ENCODE measurements around the gene NOP16.
A peak's percentile ranks its signal among the peaks of the same experiment; 100 is the strongest.

The NOP16 gene

DNA sequence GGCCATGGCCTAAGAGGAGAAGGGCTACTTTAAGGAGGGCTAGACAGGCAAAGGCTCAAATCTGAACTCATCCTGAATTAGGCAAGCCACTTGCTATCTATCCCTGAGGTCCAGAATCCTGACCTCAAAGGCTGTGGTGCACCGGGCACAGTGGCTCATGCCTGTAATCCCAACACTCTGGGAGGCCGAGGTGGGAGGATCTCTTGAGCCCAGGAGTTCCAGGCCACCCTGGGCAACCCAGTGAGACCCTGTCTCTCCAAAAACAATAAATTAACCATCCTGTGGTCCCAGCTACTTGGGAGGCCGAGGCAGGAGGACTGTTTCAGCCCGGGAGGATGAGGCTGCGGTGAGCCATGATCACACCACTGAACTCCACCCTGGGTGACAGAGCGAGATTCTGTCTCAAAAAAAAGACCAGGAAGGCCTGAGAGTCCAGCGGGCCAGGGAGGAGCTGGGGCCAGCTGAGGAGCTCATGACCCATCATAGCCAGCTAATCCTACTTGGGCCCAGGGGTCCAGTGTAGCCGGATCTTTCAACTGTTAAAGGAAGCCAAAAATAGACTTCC is 4.0 kb downstream of the NOP16 start:
- no peak for DNase-seq

DNA sequence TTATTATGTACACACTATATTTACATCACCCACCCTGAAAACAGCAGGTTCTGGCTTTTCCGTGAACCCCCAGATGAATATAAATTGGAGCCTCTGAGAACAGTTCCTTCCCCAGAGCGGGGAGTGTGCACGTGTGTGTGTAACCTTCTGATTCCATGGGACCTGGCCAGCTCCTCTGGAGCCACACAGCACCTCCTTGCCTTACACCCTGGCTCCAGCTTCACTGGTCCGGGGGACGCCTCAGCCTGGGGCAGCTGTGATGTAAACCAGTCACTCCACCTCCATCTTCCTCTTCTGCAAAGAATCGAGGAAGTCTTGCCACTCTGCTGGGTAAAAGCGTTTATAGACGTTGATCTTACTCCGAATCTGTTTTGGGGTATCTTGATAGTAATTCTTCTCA is 4.4 kb downstream of the NOP16 start:
- DNase-seq: no peak

DNA sequence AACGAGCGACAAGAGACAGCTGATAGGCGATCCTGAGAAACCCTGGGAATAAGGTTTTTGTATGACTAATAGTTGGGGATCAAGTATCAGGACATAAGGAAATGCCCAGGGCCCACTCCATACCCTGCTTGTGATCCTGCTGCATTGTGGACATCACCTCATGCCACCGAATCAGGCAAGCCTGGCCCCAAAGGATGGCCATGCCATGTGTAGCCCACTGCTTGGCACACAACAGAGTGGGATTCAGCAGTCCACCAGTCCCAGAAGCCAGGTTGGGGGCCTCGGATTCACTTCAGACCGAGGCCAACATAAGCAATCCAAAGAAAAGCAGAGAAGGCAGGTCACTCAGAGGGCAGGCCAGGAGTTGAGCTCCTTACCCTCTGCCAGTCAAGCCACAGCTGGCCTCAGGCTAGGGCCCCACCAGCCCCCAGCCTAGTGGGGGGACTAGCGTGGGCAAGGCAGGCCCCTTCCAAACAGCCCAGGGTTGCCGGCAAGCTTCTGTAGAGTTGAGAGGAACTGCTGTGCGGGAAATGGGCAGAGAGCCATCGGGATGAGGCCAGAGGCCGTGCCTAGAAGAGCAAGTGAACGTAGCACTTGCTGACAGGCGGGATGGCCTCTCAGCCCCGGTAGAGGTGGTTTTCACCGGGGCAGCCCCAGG is 5.0 kb downstream of the NOP16 start:
- no peak for DNase-seq

DNA sequence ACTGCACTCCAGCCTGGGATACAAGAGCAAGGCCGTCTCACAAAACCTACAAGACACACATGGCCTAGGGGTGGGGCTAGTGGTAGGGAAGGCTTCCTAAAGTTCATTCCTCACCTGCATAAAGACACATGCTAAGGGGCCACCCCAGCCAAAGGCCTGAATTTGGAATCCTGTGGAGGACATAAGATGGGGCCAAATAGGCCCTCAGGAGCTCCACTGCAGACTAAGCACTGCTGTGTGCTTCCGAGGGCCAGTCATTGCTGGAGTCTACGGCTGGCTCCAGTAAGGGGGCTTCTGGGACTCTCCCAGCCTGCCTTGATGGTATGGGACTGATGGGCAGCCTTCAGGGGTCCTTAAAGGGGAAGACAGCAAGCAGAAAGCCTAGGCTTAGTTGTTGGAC is 5.7 kb downstream of the NOP16 start:
- no peak for DNase-seq

DNA sequence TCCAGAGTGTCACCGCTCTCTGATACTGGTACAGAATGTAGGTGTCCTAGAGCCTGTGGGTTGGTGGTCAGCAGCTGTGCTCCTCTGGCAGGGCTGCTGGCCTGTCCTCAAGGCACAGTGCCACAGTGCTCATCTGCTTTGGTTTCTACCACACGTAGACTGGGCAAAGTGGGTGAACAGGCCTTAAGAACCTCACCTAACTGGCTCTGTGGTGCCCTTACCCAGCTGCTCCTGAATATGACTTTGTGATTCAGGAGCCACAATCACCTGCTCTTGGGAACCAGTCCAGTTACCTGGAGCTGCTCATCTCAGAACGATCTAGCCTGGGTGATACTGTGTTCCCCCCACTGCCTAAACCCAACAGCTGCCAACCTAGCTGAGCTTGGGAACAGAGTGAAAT is 6.4 kb downstream of the NOP16 start:
- no peak for DNase-seq

DNA sequence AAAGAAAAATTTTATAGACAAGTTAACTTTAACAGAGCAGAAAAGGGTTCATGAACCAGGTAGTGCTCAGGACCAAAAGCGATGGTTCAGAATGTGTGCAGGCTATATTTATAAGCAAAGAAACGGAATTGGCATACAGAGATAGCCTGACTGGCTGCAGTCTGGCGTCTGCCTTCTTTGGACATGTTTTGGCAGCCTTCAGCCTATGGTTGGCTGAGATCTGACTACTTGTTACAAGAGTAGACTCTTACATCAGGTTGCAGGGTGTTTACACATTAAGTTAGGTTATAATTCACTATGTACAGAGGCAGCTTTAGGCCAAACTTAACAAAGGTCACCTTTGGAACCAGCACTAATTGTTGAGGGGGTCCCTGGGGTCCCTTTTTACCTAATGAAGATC is 7.0 kb downstream of the NOP16 start:
- no peak for DNase-seq

DNA sequence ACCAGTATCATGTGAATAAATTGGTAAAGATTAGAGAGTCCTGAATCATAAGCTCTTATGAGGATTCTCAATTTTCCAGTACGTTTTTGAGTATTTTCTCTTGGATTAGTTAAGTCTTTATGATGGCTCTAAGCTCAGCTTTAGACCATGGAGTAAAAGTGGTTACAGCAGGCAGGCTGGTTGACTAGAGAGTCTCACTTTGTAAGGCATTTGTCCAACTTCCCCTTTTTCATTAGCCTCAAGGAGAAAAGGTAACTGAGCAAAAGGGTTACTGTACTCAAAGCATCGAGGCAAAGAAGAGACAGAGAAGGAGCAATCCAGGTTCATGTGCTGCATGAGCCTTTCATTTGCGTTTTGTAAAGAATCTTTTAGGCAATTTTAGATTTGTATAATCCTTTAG is 8.5 kb downstream of the NOP16 start:
- DNase-seq: no peak

DNA sequence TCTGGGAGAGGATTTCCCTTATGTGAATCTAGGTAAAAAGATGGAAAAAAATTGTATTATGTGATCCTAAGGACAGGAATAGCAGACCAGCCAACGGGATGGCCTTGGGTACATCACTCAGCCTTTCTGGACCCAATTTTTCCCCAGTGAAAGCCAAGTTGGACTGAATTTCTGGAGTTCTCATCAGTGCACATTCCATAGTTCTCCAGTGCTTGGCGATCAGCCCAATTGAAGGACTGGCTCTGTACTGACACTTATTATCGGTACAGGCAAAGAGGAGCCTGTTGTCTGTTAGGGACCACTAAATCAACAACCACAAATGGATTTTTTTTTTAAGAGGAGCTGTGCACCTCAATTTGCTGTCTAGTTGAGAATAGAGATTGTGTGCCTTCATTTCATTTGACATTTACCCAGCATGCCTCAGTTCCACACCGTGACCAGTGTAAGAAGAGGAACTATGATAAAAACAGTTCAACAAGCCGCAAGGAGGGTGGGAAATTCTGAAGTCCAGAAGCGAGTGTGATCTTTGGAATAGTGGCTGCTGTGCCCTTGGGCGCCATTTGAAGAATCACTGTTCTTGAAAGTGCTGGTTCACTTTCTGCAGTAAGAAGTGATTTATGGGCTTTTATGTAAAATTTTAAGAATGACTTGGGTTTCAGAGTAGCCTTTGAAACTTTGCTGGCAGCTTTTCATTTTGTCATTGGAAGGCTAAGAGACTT is 15.1 kb downstream of the NOP16 start:
- DNase-seq: no peak

DNA sequence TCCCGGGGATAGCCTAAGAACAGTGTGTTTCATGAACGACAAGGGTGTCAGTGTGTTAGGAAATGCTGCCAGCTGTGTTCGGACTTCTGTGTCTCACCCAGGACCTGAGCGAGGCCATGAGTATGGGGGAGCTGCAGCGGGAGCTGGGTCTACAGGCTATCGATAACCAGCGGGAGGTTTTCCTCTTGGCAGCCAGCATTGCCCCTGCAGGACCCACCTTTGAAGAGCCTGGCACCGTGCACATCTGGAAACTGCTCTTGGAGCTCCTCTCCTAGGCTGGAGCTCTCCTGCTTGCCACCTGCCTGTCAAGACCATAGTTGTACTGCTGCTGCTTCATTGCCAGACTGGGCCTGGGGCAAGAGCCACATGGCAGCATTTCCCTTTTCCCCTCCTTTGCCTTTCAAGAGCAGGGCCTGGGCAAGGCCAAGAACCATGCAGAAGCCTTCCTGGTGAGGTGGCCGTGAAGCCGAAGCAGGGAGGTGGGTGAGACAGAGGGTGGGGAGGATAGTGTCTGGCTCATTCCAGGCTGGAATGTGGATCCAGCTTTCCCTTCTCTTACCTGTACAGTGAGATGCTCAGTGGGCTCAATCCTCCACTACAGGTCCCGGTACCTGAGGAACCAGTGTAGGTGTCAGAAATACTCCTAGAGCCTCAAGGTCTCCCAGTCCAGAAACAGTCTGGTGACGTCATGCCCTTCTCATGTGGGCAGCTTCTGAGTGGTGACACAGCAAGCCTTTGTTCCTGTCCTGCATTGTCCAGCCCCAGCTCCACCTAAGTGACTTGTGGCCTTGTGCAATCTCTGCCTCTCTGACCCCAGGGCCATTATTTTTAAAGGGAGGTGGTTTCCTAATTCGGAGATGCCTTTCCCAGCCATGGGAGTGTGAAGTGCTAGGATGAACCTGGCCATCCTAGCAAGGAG is 16.5 kb downstream of the NOP16 start:
- no peak for DNase-seq

DNA sequence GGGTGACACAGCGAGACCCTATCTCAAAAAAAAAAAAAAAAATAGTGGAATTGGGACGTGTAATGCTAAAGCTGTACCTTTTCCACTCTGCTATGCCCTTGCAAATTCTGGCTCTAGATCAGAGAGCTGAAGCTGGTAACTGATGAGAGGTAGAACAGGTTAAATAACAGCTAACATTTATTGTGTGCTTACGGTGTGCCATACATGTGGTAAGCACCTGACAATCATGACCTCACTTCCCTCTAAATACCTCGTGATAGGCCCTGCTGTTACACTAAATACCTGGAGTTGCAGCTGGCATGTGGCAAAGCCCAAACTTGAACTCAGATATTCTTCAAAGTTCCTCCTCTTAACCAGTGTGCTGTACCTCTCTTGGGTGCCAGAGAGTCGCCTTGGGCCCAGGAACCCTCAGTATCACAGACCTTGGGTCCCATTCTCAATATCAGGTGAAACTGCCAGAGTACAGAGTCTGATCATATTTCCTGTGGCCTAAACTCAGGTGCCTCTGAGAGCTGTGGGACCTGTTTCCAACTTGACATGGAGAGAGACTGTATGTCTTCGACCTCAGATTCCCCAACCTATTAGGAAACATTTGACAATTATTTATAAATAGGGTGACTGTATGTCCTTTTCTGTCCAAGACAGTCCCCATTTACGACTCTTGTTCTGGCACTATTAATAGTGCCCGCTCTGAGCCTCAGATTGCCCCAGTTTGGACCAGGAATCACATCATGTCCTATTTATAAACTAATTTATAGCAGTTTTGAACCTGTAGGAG is 18.3 kb downstream of the NOP16 start:
- DNase-seq: no peak

DNA sequence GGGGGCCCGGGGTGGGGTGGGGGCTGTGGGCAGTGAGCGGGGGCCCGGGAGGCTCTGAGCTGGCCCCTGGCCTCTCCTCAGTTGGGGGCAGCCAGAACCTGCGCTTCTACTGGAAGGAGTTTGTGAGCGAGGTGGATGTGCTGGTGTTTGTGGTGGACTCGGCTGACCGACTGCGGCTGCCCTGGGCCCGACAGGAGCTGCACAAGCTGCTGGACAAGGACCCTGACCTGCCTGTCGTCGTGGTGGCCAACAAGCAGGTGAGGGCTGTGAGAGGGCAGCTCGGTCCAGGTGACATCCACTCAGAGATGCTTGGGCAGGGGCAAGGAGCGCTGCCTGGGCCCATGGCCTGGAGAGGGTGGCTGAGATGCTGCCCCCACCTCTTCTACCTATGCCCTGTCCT is 19.7 kb downstream of the NOP16 start:
- DNase-seq: no peak

DNA sequence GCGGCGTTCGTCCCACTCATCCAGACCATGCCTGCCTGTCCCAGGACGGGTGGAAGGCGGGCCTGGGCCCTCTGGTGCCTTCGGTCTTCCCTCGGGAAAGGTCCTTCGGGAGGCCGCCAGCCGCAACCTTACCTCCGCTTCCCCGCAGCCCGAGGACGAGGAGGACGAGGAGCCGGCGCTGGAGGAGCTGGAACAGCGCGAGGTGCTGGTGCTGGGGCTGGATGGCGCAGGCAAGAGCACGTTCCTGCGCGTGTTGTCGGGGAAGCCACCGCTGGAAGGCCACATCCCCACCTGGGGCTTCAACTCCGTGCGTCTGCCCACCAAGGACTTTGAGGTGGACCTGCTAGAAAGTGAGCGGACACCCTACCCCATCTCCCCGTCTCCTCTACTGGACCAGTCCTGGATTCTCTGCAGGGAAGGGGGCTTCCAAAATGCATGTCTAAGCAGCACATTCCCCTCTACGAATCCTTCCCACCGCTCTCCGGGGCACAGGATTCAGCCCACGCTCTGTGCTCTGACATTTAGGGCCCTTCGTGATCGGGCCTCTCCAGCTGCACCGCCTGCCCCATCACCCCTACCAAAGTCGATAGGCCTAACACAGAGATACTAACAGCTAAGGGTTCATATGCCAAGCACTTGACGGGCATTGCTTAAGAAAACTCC is 22.0 kb downstream of the NOP16 start:
- no peak for DNase-seq

DNA sequence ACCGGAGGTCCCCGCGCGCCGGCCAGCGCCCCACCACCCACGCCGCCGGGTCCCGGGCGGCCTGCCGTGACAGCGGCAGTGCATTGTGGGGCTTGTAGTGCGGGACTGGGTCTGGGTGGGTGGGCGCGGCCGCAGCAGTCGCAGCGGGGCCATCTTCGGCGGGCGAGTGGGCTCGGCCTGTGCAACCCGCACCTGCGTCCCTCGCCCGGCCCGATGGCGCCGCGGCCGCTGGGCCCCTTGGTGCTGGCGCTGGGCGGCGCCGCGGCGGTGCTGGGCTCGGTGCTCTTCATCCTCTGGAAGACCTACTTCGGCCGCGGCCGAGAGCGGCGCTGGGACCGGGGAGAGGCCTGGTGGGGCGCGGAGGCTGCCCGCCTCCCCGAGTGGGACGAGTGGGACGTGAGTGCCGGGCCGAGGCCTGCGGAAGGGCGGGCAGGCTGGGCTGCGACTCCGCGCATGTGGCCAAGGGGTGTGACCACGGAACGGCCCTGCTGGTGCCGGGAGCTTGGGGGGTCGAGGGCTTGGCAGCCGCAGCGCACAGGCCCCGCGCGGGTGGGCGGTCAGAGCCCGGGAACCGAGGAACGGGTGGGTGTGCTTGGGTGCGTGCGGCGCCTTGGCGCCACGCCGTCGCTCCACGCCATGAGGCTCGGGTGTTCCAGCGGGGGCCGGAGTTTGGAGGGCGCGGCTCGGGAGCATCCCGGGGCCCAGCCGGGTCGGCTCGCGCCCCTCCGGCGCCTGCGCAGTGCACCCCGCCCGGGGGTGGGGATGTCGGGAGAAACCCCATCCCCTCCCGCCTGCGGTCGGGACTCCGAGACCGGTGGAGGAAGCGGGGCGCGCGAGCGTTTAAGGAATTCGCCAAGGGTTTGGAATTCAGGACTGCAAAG is 22.8 kb downstream of the NOP16 start, which contains the start of gene ARL10:
ARL10 (plus strand) TSS at position 137 of the 881 bp plus-strand sequence; CDS start at position 214, 77 bp downstream.
- no peak for DNase-seq

DNA sequence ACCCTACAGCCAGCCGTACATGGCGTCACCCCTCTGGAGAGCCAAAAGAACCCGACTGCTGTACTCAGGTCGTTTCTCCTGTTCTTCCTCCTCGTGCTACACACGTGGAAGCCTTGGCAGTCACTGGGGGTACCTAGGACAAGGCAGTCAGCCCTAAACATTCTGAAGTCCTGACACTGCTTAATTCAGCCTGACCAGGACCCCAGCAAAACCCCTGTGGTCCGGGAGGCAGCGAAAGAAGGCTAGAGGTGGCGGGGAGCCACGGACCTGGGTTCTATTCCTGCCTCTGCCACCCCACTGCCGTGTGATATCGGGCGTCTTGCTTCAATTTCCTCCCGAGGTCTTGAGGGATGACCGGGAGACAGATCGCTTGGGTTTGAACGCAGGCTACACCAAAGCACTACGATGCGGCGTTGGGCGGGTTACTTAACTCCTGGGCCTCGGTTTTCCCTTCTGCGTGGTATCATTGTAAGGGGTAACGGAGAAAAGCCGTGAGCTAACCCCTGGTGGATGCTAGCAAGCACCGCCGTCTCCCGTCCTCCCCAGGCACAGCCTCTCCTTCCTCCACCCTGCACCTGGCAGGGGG is 23.5 kb downstream of the NOP16 start:
- no peak for DNase-seq

DNA sequence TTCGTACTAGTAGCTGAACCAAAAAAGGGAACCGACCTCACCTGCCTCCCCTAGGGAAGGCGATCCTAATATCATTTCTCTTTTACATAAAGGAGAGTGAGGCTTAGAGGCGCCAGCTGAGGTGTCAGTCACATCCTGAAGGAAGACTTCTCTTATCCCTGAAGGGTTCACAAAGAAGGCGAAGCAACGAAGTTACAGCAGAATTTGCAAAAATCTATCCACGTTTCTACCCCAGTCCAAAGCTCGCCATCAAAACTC is 26.2 kb downstream of the NOP16 start:
- DNase-seq: no peak

DNA sequence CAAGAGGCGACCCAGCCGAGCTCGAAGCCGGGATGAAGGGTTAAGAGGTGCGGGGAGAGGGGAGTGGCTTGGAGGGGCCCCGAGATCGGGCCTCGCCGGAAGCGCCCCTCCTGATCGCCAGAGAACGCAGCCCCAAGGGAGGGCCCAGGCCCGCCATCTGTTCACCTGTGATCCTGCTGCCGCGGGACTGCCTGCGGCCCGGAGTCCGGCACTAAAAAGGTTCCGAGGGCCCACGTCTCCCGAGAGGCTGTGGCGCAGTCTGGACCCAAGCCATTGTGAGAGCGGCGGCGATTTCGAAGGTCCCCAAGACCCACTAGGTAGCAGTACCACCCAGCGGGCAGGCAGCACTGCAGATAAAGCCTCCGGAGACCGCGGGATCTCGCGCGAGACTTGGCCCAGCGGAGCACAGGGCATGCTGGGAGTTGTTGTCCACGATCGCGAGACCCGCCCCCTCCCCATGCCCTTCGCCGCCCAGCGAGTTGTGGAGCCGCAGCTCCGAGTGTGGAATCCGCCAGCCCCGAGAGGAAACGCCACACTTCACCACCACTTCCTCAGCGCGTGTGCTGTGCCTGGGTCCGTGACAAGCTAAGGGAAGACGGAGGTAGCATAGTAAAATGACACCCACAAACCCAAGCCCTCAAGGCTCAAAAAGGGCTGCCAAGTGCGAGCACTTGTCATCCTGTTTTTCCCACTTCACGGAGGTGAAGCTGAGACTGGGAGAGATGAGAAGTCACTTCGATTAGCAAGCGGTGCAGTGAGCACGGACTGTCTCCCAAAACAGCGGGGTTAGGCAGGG is 26.8 kb downstream of the NOP16 start, which contains the start of gene KIAA1191:
KIAA1191 (minus strand) TSS at position 328 of the 796 bp plus-strand sequence. CDS start 2,256 bp downstream, outside the sequence.
- DNase-seq: peak; percentile 41

DNA sequence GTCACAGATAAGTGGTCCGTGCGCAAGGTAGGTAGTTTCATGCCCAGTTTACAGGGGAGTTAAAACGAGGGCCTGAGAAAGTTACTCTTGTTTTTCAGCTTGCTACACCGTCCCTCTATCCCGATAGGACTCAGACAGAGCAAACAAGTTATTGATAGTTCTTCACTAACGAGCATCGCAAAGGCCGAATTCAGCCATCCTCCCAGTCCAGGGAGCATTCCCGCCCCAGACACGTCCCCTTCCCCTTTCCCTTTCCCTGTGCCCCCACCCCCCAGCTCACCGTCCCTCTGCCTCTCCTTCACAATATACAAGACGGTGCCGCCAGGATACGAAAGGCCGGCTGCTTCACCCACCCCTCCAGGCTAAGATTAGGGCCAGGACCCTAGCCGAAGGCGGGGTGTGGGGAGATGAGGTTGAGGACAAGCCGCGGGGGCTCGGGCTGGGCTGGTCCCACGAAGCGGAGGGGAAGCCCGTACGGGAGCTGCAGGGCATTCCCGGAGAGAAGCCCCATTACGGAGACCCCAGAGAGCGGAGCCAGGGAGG is 27.4 kb downstream of the NOP16 start:
- DNase-seq: no peak

DNA sequence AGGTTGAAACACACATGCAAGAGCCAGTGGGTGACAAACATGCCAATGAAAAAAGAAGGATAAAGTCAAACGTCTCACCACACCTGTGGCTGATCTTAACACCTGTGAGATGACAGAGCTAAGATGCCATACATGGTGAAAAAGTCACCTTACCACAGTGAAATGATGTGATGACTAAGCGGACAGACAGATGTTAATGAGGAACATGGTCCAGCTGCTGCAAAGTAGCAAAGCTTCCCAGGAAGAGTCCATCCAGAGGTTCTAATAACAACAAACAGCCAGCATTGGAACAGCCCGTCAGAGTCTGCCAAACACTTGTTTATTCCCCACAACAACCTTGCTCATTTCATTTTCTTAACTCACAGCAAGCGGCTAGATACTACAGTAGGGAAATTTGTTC is 28.7 kb downstream of the NOP16 start:
- no peak for DNase-seq

DNA sequence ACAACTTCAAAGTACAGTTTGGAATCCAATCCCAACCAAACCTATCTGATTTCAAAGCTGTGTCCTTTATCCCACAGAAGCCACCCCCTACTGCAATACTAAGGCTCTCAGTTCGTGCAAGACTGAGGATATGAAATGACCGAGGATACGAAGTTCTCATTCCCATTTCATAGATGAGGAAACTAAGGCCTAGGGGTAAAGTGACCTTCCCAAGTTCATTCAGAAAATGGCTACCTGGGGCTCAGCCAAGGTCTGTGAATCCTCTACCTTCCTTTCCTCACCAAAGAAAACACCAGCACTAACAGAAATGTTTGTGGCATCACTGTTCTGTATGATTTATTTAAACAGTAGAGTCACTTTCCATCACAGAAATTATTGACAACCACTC is 32.2 kb downstream of the NOP16 start:
- no peak for DNase-seq

Data from DMS79 (cell line).